NCI-H510A (cell line): ENCODE measurements around the gene CHIA.

Experiments
- DNase-seq: peaks from one replicate; lab custom pipeline; 2025; lab: John Stamatoyannopoulos, UW

CHIA gene

DNA sequence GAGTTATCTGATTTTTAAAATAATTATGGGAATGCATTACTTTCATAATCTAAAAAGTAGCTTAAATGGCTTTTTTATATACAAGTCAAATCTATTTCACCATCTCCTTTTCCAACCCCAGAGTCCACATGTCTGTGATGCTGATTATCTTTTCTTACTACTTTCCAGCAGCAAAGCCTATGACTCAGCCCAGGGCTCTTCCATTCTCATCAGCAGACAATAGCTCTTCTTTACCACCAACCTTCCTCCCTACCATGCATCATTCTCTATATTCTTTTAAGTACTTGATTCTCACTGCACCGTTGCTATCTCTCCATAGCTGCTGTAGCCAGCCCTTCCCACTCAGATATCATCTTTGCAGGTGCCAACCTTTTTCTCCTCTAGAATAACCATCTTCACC is 75.6 kb downstream of the CHIA start:
- no peak for DNase-seq

DNA sequence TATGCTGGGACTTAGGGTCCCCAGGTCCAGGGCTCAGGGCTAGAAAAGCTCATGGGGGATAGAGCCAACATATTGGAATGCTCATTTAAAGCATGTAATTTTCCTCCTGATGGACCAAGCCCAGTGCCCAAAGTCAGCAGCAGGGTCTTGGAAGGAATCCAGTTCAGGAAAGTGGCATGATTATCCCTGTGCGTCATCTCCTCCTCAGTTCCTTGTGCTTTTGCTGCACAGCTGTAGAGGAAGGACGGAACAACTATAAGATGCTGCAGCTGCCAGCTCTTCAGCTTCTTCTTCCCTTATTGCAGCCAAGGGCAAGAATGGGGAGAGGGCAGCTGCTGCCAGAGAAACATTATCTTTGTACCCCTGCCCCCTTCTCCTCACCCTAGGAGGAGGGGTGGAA is 78.5 kb downstream of the CHIA start:
- no peak for DNase-seq

DNA sequence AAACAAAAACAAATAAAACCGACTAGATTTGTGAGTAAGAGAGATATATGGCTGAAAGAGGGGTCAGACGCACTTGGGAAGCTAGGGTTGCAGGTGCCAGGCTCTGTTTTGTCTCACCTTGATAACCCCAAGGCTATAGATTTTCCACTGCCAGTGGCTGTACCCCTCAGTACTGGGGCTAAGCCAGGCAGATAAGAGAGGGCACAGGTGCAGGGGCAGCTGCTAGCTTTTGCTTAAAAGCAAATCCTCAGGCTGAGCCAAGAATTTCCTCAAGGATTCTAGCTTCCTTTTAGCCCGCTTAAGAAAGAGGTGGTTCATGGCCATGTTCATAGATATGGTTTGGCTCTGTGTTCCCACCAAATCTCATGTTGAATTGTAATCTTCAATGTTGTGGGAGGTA is 79.0 kb downstream of the CHIA start:
- no peak for DNase-seq
